TTC549 (cell line): ENCODE measurements around the gene TMEM269.
"Not testable (repeated sequence)": the region's sequence is repeated elsewhere in the genome, so short reads cannot be mapped to it uniquely, and the experiment has no call there.

ENCODE experiments used
- FAIRE-seq: peaks from 2 replicates; lab custom pipeline; 2012; peaks lifted over from hg19 to GRCh38; lab: Jason Lieb, UNC

TMEM269 gene

DNA sequence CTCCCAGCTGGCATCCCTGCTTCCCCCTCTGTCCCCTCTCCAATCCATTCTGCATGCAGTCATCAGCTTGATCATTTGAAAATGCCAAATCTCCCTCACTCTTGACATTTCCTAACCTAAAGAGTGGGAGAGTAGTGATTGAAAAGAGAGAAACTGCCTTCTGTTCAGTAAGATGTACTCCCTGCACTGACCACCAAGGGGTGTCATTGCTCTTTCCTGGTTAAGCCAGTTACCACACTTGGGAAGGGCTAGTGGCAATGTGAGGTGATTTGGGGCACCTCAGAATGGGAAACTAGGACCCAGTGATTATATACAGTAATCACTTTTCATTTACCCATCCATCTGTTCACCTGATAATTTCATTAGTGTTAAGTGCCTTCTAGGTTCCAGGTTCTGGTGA is 6.9 kb upstream of the TMEM269 start:
- no peak for FAIRE-seq

- no peak for FAIRE-seq
Measured at GRCh38 chr1:42779725-42780124, 5.1 kb upstream of the TMEM269 start.

DNA sequence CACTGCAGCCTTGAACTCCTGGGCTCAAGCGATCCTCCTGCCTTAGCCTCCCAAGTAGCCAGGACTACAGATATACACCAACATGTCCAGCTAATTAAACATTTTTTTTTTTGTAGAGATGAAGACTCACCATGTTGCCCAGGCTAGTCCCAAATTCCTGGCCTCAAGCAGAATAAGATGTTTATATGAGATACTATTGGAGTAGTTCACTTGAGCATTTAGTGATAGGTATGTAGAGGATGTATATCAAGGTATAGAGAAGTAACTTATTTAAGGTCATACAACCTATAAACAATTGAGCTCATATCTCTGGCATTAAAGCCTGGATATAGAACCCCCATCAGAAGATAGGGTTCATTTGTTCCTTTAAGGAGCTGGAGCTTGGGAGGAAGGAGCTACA is 4.6 kb upstream of the TMEM269 start:
- FAIRE-seq: no peak

DNA sequence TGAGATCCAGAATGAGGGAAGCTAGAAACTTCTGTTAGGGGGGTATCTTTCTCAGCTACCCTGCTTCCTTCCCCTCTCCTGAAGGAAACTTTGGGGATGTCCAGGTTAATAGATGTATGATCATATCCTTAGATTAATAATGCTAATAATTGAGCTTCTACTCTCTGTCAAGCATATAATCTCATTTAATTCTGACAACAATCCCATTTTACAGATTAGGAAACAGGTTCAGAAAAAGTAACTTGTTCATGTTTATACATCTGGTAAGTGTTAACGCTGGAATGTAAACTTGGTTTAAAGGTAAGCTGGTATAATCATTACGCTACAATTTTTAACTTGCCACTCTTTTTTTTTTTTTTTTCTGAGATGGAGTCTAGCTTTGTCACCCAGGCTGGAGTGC is 1.7 kb upstream of the TMEM269 start:
- no peak for FAIRE-seq

DNA sequence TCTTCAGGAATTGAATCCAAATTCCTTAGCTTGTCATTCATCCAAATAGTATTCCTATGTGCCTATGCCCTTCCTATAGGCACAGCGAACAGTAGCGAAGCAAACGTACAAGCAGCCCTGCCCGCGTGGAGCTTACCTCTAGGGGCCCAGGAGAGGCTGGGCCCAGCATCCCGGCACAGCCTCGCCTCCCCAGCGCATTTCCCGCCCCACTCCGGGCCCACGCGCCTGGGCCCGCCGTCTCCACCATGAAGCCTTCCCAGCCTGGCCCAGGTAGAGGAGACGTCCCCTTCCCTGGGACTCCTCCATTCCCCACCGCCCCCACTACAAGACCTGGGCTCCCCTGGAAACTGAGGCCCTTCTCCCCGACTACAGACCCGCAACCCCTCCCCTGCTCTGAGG is 245 bp upstream of the TMEM269 start:
- FAIRE-seq: no peak

GRCh38 chr1:42786097-42786496 is 1.3 kb downstream of the TMEM269 start:
- no peak for FAIRE-seq

DNA sequence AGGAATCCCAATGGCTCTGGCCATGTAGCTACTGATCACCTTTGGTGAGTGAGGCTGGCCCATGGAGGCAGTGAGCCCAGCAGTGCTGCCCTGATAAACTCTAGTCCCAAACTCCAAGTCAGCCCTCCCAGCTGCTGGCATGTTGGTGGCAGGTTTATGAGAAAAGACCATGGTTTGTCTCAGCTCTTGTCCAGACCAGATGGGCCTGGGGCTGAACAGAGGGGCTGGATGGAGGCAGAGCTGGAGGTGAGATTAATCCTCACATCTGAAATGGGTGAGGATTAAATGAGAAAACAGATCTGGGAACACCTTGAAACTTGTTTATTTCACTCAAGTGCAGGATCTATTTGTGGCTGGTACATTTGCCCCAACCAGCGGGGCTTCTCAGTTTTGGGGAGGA is 3.2 kb downstream of the TMEM269 start:
- no peak for FAIRE-seq

DNA sequence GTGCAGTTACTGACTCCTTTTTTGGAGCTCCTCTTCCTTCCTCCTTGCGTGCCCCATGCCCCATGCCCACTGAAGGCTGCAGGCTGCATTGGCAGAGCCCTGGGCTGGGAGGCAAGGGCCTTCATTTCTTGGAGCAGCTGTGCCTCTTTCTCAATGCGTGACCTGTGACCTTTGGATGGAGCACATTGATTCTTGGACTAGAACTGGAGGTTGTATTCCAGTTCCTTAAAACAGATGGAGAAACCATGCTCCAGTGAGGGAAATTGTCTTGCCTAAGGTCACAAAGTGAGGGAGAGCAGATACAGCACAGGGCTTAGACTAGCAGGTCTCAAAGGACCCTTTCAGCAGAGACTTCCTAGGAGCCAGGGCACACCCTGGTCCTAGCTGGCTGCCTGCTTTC is 9.0 kb downstream of the TMEM269 start:
- FAIRE-seq: no peak

- no peak for FAIRE-seq
Measured at GRCh38 chr1:42797414-42797813, 12.6 kb downstream of the TMEM269 start.

GRCh38 chr1:42797979-42798378 is 13.2 kb downstream of the TMEM269 start:
- FAIRE-seq: no peak

DNA sequence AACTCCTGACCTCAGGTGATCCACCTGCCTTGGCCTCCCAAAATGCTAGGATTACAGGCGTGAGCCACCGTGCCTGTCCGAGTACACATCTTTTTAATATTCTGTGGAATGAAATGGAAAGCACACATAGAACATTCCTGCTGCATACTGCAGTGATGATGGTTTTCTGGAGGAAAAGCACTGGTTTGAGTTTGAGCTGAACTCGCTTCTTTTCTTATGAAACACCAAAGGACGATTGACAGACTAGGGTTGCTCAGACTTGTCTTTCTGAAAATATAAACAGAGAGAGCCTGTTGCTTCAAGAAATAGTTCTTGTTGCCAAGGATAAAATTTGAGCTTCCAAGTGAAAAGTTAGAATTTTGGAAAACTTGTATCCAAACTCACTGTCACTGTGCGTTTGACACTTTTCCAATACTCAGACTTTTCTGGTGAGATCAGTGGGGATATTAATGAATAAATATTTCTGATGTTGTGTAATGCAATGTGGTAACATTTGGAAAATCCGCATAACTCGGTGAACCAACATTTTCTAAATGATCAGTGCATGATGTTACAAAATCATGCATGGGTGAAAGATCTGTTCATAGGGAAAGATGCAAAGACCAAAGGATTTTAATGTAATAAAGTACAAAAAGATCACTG is 17.2 kb downstream of the TMEM269 start:
- FAIRE-seq: no peak

- FAIRE-seq: no peak
Measured at GRCh38 chr1:42806171-42806570, 21.4 kb downstream of the TMEM269 start.

DNA sequence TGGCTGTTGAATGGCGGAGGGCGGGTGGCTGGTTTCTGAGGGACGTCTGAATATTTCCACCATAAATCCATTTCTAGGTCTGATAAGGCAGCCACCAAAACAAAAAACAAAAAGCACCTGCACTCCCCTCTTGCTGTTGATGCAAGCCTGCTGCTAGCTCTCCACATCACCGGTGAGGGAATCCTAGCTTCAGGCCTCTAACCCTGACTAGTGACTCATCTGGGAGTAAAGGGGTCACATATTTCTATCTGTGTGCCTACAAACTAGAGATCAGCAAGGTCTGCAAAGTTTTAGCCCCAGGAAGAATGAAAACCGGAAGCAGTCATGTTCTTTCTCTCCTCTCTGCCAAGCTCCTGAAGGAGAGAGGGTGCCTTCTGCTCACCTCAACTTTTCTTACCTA is 21.8 kb downstream of the TMEM269 start:
- no peak for FAIRE-seq

- FAIRE-seq: no peak
Measured at GRCh38 chr1:42807056-42807668, 22.4 kb downstream of the TMEM269 start.

GRCh38 chr1:42814815-42815214 is 30.0 kb downstream of the TMEM269 start:
- FAIRE-seq: not testable (repeated sequence)

DNA sequence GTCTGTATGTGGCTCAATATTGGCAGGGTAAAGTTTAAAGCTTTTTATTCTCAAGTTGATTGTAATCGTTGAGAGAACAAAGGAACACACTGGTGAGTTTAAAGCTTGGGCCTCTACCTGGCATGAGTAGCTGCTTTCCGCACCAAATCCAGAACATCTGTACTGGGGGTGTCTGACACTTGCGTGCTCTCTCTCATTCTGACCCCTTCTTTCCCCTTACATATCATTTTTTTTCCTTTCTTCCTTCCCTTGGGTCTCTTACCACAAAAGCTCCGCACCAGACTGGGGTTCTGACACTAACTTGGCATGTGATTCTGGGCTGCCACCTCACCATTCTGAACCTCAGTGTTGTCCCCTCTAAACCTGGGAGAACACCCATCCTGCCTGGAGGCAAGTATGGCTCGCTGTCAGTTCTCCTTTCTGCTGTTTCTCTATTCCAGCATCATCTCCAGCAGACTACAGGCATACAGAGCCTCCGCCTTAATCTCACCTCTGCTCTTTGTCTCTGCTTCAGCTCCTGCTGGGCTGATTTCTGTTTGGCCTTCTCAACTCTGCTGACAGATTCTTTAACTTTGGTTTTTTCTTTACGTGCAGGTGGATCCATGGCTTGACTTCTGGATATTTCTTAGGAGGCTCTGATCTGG is 31.3 kb downstream of the TMEM269 start:
- FAIRE-seq: no peak

- FAIRE-seq: no peak
Measured at GRCh38 chr1:42816585-42817439, 32.0 kb downstream of the TMEM269 start, which contains the start of the genes ERMAP and SVBP. Gene ERMAP, plus strand, starts transcription at chr1:42817122. Its CDS starts 13,327 bp downstream, at chr1:42830449. Gene SVBP, minus strand, starts transcription at chr1:42817397. Its CDS starts 853 bp downstream, at chr1:42816544.

GRCh38 chr1:42817440-42817767 is 32.6 kb downstream of the TMEM269 start:
- FAIRE-seq: no peak

DNA sequence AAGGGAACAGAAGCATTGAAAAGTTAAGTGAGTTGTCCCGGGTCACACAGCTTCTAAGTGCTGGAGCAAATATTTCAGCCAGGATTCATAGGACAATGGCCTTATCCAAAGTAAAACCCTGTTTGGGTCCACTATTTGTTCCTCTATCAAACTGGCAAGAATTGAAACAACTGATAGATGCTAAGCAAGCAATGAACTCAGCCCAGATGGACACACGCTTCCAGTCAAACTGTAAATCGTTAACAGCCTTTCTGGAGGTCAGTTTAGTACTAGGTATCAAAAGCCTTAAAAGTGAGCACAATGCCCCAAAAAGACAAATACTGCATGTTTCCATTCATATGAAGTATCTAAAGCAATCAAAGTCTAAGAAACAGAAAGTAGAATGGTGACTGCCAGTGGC is 33.2 kb downstream of the TMEM269 start:
- no peak for FAIRE-seq

GRCh38 chr1:42820813-42821212 is 36.0 kb downstream of the TMEM269 start:
- FAIRE-seq: no peak

DNA sequence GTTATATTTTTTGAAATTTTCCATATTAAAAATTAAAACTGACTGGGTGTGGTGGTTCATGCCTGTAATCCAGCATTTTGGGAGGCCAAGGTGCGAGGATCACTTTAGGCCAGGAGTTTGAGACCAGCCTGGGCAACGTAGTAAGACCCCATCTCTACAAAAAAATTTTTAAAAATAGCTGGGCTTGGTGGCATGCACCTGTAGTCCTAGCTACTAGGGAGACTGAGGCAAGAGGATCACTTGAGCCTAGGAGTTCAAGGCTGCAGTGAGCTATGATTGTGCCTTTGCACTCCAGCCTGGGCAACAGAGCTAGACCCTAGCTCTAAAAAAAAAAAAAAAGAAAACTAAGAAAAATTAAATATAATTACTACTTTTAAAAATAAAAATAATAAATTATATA is 36.9 kb downstream of the TMEM269 start:
- FAIRE-seq: no peak

GRCh38 chr1:42822800-42823392 is 38.1 kb downstream of the TMEM269 start:
- no peak for FAIRE-seq
